DOHH2 (cell line): ENCODE data around the gene DDX46.

Experiments
- EZH2phosphoT487 ChIP-seq: fragments of 200-600 bp; sonication (generic); IDR thresholded peaks from 2 replicates; pipeline ENCODE4 v1.6.1; 2017; ENCODE audit warnings: borderline replicate concordance, mild to moderate bottlenecking, antibody characterized with exemption, low read length, moderate library complexity, mixed read lengths
- TF ChIP-seq, protein P1 (sequence below): fragments of 200-600 bp; sonication (generic); IDR thresholded peaks from one replicate; pipeline ENCODE4 v1.5.1; 2014; ENCODE audit warnings: antibody characterized with exemption, mild to moderate bottlenecking, low read depth, low read length; ENCODE audit not compliant: poor library complexity, severe bottlenecking

DNA sequence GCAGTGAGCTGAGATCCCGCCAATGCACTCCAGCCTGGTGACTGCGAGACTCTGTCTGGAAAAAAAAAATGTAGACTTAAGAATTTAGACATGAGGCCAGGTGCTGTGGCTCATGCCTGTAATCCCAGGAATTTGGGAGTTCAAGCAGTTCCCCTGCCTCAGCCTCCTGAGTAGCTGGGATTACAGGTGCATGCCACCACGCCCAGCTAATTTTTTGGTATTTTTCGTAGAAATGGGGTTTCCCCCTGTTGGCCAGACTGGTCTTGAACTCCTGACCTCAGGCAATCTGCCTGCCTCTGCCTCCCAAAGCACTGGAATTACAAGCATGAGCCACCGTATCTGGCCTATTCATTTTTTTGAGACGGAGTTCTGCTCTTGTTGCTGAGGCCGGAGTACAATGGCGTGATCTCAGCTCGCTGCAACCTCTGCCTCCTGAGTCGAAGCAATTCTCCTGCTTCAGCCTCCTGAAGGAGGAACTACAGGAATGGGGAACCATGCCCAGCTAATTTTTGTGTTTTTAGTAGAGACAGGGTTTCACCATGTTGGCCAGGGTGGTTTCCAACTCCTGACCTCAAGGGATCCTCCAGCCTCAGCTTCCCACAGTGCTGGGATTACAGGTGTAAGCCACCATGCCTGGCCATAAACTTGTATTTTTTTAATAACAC, 14.0 kb downstream of the DDX46 start:
- TF ChIP-seq, protein P1, sequence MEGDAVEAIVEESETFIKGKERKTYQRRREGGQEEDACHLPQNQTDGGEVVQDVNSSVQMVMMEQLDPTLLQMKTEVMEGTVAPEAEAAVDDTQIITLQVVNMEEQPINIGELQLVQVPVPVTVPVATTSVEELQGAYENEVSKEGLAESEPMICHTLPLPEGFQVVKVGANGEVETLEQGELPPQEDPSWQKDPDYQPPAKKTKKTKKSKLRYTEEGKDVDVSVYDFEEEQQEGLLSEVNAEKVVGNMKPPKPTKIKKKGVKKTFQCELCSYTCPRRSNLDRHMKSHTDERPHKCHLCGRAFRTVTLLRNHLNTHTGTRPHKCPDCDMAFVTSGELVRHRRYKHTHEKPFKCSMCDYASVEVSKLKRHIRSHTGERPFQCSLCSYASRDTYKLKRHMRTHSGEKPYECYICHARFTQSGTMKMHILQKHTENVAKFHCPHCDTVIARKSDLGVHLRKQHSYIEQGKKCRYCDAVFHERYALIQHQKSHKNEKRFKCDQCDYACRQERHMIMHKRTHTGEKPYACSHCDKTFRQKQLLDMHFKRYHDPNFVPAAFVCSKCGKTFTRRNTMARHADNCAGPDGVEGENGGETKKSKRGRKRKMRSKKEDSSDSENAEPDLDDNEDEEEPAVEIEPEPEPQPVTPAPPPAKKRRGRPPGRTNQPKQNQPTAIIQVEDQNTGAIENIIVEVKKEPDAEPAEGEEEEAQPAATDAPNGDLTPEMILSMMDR = no peak
- no peak for TF ChIP-seq EZH2phosphoT487
